Measurements from ENCODE around the gene HOXB4. TPM values are rescaled to one million over a fixed set of nuclear protein-coding genes. Genes with fewer than 3 reads are reported as not detected.
A peak's percentile ranks its signal among the peaks of the same experiment; 100 is the strongest.

Gene HOXB4
- total RNA-seq, 1 donor from 2014 or later, result 6.5 TPM

GRCh38 chr17:48588074-48588415, 9.9 kb upstream of the HOXB4 start:
- no peak overlapping the region for H3K27ac Mint-ChIP-seq (ENCODE audit: unreplicated experiment)
- no peak for DNase-seq (ENCODE audit: low spot score)
- H3K4me3 Mint-ChIP-seq (ENCODE audit: unreplicated experiment), result no peak overlapping the region
- no peaks in the 10 kb centered on the region for H3K9me3 Mint-ChIP-seq (ENCODE audit: unreplicated experiment)
- H3K4me1 Mint-ChIP-seq (ENCODE audit: unreplicated experiment), result peaks cover 60% of the 10 kb centered on the region
- peaks cover 60% of the 10 kb centered on the region for H3K27me3 Mint-ChIP-seq (ENCODE audit: unreplicated experiment)
- no peaks in the 10 kb centered on the region for H3K36me3 Mint-ChIP-seq (ENCODE audit: low read depth, unreplicated experiment)
- TF ChIP-seq, protein P1, sequence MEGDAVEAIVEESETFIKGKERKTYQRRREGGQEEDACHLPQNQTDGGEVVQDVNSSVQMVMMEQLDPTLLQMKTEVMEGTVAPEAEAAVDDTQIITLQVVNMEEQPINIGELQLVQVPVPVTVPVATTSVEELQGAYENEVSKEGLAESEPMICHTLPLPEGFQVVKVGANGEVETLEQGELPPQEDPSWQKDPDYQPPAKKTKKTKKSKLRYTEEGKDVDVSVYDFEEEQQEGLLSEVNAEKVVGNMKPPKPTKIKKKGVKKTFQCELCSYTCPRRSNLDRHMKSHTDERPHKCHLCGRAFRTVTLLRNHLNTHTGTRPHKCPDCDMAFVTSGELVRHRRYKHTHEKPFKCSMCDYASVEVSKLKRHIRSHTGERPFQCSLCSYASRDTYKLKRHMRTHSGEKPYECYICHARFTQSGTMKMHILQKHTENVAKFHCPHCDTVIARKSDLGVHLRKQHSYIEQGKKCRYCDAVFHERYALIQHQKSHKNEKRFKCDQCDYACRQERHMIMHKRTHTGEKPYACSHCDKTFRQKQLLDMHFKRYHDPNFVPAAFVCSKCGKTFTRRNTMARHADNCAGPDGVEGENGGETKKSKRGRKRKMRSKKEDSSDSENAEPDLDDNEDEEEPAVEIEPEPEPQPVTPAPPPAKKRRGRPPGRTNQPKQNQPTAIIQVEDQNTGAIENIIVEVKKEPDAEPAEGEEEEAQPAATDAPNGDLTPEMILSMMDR (IDR thresholded peaks at IDR 0.05; ENCODE audit: unreplicated experiment), result no peak

- Mint-ChIP-seq H3K9me3 (ENCODE audit: unreplicated experiment) (no peaks in the 10 kb centered on the region), H3K36me3 (ENCODE audit: low read depth, unreplicated experiment) (no peaks in the 10 kb centered on the region), H3K27ac (ENCODE audit: unreplicated experiment) (no peak overlapping the region), H3K27me3 (ENCODE audit: unreplicated experiment) (peaks cover 56% of the 10 kb centered on the region), H3K4me1 (ENCODE audit: unreplicated experiment) (peaks cover 60% of the 10 kb centered on the region), H3K4me3 (ENCODE audit: unreplicated experiment) (peak overlapping the region; percentile 58)
- TF ChIP-seq, protein P1 (IDR thresholded peaks at IDR 0.05; ENCODE audit: unreplicated experiment), result no peak
- DNase-seq (ENCODE audit: low spot score), result no peak
Measured at GRCh38 chr17:48587276-48588073, 9.3 kb upstream of the HOXB4 start.

DNA sequence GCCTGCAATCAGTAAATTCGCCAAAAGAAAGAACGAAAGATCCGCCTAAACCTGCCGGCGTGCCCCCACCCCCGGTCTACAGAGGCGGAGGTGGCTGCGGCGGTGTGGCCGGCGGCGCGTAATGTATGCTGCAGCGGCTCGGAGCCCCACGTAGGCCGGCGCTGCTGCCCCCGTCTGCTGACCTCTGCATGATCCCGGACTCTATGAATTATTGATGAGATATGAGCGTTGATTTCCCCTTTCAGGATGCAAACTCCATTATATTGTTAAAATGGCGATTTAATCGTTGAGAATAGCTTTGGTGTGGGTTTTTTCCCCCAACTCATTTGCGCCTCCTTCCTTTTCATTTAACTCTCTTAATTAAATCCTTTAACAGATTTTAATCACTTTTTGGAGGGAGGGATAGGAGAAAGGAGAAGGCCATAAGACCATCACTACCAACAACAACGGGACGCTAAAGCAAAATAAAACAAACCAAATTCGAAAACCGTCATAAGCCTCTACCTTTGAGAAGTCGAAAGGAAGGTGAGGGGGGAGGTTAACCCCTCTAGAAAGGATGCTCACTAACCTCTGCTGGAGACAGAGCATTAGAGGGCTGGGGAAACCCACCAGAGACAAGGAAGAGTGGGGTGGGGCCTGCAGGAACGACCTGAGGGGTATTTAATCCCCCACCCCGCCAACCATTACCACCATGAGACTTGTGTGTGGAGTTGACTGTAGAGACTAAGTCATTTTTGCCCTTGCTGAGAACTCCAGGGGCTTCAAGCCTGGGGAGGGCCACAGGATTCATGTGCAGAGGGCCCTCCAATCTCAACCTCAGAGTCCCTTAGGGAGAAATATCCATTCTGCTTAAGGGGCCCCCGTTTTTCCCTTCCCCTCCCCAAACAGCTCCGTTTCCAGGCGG, 8.5 kb upstream of the HOXB4 start:
- H3K4me1 Mint-ChIP-seq (ENCODE audit: unreplicated experiment), result peaks cover 61% of the 10 kb centered on the region
- H3K36me3 Mint-ChIP-seq (ENCODE audit: low read depth, unreplicated experiment), result no peaks in the 10 kb centered on the region
- no peak for DNase-seq (ENCODE audit: low spot score)
- no peak overlapping the region for H3K27ac Mint-ChIP-seq (ENCODE audit: unreplicated experiment)
- H3K9me3 Mint-ChIP-seq (ENCODE audit: unreplicated experiment), result no peaks in the 10 kb centered on the region
- TF ChIP-seq, protein P1 (IDR thresholded peaks at IDR 0.05; ENCODE audit: unreplicated experiment), result no peak
- H3K4me3 Mint-ChIP-seq (ENCODE audit: unreplicated experiment), result peak overlapping the region; percentile 26
- peaks cover 59% of the 10 kb centered on the region for H3K27me3 Mint-ChIP-seq (ENCODE audit: unreplicated experiment)

- Mint-ChIP-seq H3K9me3 (ENCODE audit: unreplicated experiment) (no peaks in the 10 kb centered on the region), H3K27me3 (ENCODE audit: unreplicated experiment) (peaks cover 65% of the 10 kb centered on the region), H3K4me3 (ENCODE audit: unreplicated experiment) (peak overlapping the region; percentile 16), H3K36me3 (ENCODE audit: low read depth, unreplicated experiment) (no peaks in the 10 kb centered on the region), H3K4me1 (ENCODE audit: unreplicated experiment) (peaks cover 66% of the 10 kb centered on the region), H3K27ac (ENCODE audit: unreplicated experiment) (no peak overlapping the region)
- TF ChIP-seq, protein P1 (IDR thresholded peaks at IDR 0.05; ENCODE audit: unreplicated experiment), result no peak
- DNase-seq (ENCODE audit: low spot score), result no peak
Measured at GRCh38 chr17:48584223-48584741, 6.1 kb upstream of the HOXB4 start.

Measured in endothelial cell (in vitro differentiated cells).